Measurements from ENCODE around the gene DDX42. TPM values are rescaled to one million over a fixed set of nuclear protein-coding genes. Genes with fewer than 3 reads are reported as not detected.
A peak's percentile ranks its signal among the peaks of the same experiment; 100 is the strongest.

The DDX42 gene, protein sequence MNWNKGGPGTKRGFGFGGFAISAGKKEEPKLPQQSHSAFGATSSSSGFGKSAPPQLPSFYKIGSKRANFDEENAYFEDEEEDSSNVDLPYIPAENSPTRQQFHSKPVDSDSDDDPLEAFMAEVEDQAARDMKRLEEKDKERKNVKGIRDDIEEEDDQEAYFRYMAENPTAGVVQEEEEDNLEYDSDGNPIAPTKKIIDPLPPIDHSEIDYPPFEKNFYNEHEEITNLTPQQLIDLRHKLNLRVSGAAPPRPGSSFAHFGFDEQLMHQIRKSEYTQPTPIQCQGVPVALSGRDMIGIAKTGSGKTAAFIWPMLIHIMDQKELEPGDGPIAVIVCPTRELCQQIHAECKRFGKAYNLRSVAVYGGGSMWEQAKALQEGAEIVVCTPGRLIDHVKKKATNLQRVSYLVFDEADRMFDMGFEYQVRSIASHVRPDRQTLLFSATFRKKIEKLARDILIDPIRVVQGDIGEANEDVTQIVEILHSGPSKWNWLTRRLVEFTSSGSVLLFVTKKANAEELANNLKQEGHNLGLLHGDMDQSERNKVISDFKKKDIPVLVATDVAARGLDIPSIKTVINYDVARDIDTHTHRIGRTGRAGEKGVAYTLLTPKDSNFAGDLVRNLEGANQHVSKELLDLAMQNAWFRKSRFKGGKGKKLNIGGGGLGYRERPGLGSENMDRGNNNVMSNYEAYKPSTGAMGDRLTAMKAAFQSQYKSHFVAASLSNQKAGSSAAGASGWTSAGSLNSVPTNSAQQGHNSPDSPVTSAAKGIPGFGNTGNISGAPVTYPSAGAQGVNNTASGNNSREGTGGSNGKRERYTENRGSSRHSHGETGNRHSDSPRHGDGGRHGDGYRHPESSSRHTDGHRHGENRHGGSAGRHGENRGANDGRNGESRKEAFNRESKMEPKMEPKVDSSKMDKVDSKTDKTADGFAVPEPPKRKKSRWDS
- 10 to 100 TPM; 39.9 to 41.0 TPM for total RNA-seq

DNA sequence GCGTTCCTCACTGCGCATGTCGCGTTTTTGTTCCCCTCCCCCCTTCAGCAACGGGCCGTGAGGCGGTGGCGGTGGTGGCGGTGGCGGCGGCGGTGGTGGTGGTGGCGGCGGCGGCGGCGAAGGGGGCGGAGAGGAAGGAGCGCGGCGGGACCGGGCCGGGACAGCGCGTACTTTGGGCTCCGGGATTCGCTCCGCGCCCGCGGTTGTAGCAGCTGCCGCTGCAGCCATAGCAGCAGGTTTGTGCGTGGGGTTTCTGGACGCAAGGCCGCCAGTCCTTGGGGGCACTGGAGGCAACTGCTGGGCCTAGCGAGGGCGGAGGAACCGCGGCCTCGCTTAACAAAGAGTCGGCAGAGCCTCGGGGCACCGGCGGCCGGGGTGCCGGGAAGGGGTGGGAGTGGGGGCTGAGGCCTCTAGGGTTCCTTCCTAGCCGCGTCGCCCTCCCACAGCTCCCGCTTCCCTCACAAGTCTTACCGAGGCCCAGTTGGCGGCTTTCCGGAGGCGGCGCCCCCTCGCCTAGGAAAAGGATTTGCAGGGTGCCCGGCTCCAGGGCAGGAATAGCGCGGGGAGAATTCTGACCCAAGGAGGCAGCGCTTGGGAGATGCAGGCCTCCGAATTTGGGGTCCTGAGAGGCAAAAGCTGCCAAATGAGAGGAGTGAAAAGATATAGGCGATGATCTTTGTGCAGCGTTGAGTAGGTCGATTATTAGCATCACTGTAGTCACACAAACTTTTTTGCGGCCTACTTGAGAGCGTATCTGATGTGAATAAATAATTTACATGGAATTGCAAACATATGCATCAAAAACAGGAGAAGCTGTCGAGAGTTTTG, at the start of gene DDX42:
Gene DDX42 (plus strand): TSS at position 30 of the 828 bp plus-strand sequence. CDS start 12,880 bp downstream, outside the sequence.
- Histone ChIP-seq H3K9me3 (no peaks in the 10 kb centered on the region), H3K36me3 (peaks cover 7% of the 10 kb centered on the region), H3K4me1 (peaks cover 0 to 38% of the 10 kb centered on the region in 2 donors), H3K27ac (peak within 1 kb of the TSS; percentile 98), H3K27me3 (no peaks in the 10 kb centered on the region), H3K4me3 (peak within 1 kb of the TSS; percentile 88 to 98)
- peak; percentile 89 for DNase-seq (ENCODE audit: low spot score)
- TF ChIP-seq, protein P1, sequence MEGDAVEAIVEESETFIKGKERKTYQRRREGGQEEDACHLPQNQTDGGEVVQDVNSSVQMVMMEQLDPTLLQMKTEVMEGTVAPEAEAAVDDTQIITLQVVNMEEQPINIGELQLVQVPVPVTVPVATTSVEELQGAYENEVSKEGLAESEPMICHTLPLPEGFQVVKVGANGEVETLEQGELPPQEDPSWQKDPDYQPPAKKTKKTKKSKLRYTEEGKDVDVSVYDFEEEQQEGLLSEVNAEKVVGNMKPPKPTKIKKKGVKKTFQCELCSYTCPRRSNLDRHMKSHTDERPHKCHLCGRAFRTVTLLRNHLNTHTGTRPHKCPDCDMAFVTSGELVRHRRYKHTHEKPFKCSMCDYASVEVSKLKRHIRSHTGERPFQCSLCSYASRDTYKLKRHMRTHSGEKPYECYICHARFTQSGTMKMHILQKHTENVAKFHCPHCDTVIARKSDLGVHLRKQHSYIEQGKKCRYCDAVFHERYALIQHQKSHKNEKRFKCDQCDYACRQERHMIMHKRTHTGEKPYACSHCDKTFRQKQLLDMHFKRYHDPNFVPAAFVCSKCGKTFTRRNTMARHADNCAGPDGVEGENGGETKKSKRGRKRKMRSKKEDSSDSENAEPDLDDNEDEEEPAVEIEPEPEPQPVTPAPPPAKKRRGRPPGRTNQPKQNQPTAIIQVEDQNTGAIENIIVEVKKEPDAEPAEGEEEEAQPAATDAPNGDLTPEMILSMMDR (IDR thresholded peaks at IDR 0.05) = peak in 1 of 2 donors; percentile 16

DNA sequence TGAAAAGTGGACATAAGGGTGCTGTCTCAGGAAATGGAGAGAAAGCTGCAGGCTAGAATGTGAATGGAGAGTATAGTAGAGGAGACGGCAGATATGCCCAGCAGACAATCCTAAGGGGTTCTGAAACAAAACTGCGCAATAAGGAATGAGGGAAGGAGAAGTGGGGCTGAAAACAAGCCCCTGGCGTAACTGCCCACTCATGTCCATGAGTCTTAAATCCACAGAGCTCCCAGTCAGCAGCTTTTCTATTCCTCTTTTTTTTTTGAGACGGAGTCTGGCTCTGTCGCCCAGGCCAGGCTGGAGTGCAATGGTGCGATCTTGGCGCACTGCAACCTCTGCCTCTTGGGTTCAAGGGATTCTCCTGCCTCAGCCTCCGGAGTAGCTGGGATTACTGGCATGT, 38.3 kb upstream of the DDX42 start:
- no peak overlapping the region for H3K4me3 ChIP-seq
- H3K4me1 ChIP-seq = peaks cover 0 to 7% of the 10 kb centered on the region in 2 donors
- DNase-seq (ENCODE audit: low spot score) = peak; percentile 34
- no peaks in the 10 kb centered on the region for H3K36me3 ChIP-seq
- TF ChIP-seq, protein P1 (IDR thresholded peaks at IDR 0.05) = no peak
- H3K9me3 ChIP-seq = no peaks in the 10 kb centered on the region
- H3K27ac ChIP-seq = no peak overlapping the region
- H3K27me3 ChIP-seq = no peaks in the 10 kb centered on the region

DNA sequence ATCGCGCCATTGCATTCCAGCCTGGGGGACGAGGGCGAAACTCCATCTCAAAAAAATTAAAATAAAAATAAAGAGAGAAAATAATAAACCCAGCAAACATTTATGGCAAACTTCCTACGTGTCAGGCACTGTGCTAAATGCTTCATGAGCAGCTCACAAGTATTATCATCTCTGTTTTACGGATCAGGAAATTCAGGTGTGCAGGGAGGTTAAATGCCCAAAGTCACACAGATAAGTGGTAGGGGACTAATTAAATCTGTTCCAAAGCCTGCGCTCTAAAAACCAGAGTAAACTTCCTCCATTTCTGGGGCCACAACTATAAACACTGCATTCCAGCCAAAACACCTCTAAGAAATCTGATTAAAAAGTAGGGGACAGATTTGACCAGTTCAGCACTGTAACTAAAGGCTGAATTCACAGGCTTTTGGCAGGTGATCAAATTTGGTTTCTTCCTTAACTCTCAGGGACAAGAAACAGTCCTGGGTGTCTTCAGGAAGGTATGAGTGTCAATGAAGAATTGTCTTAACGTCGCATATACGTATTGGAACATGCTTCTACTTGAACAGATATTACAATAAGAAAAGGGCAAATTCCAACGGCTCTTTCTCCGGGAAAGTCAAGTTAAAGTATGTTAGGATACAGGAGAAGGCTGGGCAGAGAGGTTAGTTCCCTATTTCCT, 33.4 kb upstream of the DDX42 start:
- H3K4me1 ChIP-seq = peaks cover 0 to 15% of the 10 kb centered on the region in 2 donors
- H3K27me3 ChIP-seq = no peaks in the 10 kb centered on the region
- TF ChIP-seq, protein P1 (IDR thresholded peaks at IDR 0.05) = no peak
- no peak for DNase-seq (ENCODE audit: low spot score)
- H3K9me3 ChIP-seq = no peaks in the 10 kb centered on the region
- peak overlapping the region; percentile 84 to 94 for H3K4me3 ChIP-seq
- H3K27ac ChIP-seq = peak overlapping the region; percentile 90 to 94
- peaks cover 4% of the 10 kb centered on the region for H3K36me3 ChIP-seq

DNA sequence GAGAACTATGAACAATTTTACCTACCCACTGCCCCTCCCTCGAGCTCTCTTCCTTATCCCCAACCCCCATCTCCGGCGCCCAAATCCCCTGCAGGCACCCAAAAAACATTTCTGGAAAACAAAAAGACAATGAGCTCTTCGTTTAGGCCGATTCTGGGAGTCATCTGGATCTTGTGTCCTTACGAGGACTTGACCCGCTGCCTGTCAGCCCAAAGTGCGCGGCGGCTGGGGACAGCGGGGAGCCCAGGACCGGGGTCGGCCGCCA, 32.9 kb upstream of the DDX42 start:
- H3K36me3 ChIP-seq = peaks cover 8% of the 10 kb centered on the region
- H3K27me3 ChIP-seq = no peaks in the 10 kb centered on the region
- TF ChIP-seq, protein P1 (IDR thresholded peaks at IDR 0.05) = no peak
- H3K4me3 ChIP-seq = peak overlapping the region; percentile 84 to 94
- DNase-seq (ENCODE audit: low spot score) = peak; percentile 59
- H3K27ac ChIP-seq = peak overlapping the region; percentile 90 to 94
- peaks cover 0 to 15% of the 10 kb centered on the region in 2 donors for H3K4me1 ChIP-seq
- H3K9me3 ChIP-seq = no peaks in the 10 kb centered on the region

Measured in right atrium auricular region (tissue), 2 donors.